ENCODE measurements around the gene TEX48.

Gene TEX48

DNA sequence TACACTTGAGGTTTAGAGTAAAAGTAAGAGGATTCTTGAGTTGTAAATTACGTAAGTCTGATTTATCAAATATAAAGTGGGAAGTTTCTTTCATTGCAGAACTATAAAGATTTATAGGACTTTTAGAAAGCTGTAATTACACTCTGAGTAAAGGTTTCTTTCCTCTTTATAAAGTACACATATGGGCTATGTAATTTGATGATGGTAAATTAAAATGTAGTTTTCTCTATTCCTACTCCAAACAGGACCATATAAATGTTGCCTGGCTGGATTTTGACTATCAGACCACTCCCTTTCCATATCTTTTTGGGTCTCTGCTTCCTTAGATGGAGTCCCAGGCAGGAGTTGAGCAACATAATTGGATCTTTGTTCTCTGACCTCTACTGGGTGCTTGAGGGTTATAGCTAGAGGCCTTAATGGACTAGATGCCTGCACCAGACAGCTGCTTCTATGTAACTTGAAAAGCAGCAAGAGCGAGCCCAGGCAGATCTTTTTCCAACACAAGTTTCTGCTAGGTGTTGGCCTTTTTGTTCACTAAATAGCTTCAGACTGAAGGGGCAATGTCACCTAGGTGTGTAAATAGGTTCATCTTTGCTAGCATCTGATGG, 11.4 kb upstream of the TEX48 start:
- no peak for DNase-seq

DNA sequence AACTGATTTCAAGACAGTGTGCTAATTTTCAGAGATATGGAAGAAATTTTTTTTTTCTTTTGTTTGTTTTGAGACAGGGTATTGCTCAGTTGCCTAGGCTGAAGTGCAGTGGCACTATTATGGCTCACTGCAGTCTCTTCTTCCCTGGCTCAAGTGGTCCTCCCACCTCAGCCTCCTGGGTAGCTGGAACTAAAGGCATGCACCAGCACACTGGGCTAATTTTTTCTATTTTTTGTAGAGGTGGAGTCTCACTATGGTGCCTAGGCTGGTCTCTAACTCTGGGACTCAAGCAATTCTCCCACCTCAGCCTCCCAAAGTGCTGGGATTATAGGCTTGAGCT, 9.9 kb upstream of the TEX48 start:
- DNase-seq: no peak

DNA sequence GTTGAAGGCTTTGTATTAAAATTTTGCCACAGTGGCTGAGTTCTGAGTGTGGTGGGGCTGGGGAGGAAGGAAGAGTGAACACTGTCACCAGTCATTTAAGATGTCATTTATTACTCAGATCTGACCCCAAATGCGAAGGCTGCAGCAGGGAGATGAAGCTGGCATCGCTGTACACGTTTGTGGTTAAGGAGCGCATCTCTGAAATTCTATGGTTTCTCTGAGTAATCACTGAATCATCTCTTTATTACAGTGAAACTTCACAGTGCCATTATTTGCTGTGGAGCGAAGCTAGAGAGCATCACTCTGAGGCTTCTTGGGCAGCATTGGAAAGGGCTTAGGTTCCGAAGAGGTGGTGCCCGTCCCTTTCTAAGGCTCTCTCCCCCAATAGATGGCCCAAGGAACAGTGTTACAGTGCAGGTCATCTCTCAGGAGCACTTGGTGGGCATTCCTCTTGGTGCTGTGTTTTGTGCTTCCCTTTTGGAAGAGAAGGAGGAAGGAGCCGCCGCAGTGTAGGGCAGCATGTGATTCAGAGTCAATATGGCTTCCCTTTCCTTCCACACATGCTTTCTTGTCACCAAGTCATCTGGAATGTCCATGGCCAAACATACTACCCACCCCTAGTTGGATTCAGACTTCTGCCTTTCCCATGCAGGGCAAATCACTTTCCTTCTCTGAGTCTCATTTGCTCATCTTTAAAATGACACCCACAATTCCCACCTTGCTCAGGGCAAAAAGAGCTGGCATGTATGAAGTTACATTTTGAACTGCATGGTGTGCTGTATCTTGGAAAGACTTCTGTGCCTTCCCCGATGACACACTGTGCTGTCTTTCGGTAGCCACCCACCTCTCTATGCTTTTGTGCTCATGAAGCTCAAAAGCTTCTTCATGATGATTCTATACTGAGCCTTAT, 9.3 kb upstream of the TEX48 start:
- peak; percentile 61 to 72 for DNase-seq

DNA sequence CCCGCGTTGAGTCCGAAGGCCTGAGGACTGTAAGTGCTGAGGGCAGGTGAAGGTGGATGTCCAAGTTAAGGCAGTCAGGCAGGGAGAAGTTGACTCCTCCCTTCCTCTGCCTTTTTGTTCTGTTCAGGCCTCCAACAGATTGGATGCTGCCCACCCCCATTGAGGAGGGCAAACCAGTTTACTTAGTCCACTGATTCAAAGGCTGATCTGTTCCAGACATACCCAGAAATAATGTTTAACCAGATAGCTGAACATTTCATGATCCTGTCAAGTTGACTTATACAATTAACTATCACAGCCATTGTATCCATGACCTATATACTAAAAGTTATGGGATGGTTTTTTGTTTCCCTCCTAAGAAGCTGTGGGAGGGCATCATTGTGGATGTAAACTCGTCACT, 8.3 kb upstream of the TEX48 start:
- no peak for DNase-seq

DNA sequence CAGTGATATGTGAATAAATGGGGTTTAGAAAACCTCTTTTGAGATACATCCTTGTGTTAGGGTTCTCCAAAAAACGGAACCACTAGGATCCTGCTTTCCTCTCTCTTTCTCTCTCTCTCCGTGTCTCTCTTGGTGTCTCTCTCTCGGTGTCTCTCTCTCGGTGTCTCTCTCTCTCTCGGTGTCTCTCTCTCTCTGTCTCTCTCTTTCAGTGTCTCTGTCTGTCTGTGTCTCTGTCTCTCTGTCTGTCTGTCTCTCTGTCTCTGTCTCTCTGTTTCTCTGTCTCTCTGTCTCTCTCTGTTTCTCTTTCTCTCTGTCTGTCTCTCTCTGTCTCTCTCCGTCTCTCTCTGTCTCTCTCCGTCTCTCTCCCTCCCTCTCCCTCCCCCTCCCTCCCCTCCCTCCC, 7.8 kb upstream of the TEX48 start:
- no peak for DNase-seq

DNA sequence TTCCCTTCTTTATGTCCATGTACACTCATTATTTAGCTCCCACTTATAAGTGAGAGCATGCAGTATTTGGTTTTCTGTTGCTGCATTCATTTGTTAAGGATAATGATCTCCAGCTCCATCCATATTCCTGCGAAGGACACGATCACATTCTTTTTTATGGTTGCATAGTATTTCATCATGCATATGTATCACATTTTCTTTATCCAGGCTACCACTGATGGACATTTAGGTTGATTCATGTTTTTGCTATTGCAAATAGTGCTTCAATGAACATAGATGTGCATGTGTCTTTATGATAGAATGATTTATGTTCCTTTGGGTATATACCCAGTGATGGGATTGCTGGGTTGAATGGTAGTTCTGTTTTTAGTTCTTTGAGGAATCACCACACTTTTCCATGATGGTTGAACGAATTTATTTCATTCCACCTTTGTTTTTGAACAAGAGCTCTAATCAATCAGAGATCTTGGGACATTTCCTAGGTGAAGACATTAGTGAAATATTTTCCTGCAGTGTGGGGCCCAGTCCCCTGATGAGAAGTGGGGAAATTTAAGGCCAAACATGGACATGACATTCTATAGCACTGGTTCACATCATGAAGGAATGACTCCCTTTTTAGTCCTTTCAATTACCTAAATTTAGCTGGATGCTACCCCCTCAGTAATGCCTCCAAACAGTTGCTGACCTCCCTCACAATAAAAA, 7.1 kb upstream of the TEX48 start:
- DNase-seq: no peak

DNA sequence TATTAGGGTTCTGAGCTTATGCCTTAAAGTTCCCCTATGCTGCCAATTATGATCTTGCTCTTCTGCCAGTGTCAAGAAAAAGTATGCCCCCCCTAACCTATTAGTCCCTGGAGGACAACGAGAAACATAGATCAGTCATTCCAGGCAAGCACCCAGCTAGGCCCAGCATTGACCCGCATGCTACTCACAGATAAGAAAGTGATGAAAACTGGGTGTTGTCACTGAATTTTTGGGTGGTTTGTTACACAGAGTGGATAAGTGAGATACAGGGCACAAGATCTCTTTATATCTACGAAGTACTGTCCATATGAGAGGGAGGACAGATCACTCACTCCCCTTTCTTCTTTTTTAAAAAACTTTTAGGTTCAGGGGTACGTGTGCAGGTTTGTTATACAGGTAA, 6.4 kb upstream of the TEX48 start:
- DNase-seq: no peak

DNA sequence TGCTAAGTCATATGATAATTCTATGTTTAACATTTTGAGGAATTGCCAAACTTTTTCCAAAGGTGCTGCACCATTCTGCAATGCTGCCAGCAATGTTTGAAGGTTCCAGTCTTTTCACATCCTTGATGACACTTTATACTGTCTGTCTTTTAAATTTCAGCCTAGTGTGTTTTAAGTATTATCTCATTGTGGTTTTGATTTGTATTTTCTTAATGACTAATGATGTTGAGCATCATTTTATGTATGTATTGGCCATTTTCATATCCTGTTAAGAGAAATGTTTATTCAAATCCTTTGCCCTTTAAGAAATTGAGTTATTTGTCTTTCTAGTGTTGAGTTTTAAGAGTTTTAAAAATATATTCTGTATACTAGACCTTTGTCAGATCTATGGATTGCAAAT, 5.0 kb upstream of the TEX48 start:
- no peak for DNase-seq

DNA sequence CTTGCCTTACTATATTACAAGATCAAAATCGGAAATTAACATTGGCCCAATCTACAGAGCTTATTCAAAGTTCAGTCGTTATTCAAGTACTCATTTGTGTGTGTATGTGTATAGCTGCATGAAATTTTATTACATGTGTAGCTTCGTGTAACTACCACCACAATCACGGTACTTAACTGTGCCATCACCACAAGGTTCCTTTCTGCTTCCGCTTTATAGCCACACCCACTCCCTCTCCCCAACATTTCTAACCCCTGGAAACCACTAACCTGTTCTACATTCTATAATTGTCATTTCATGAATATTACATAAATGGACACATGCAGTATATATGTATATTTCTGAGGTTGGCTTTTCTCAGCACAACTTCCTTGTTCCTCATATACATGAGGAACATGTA, 4.0 kb upstream of the TEX48 start:
- no peak for DNase-seq

DNA sequence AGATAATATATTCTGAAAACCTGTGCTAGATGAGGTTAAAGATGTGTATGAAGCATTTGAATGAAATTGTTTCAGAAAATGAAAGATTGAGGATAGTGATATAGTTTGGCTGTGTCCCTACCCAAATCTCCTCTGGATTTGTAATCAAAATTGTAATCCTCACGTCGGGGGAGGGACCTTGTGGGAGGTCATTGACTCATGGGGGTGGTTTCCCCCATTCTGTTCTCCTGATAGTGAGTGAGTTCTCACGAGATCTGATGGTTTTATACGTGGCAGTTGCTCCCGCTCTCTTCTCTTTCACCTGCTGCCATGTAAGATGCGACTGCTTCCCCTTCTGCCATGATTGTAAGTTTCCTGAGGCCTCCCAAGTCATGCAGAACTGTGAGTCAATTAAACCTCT, 2.0 kb upstream of the TEX48 start:
- DNase-seq: no peak

DNA sequence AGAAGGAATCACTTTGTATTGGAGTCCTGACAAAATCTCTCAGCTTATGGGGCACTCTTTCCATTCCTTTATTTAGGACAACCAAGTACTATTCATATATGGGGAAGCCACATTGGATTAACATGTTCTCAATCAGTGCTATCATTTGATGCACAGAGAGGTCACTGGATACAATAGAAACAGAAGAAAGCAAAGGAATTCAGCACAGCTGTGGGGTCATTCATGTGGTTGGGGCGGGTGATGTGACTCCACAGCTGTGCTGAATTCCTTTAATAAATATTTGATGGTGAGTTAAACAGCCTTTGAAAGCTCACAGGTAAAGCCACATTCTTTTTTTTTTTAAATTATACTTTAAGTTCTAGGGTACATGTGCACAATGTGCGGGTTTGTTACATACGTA, 854 bp upstream of the TEX48 start:
- DNase-seq: no peak

DNA sequence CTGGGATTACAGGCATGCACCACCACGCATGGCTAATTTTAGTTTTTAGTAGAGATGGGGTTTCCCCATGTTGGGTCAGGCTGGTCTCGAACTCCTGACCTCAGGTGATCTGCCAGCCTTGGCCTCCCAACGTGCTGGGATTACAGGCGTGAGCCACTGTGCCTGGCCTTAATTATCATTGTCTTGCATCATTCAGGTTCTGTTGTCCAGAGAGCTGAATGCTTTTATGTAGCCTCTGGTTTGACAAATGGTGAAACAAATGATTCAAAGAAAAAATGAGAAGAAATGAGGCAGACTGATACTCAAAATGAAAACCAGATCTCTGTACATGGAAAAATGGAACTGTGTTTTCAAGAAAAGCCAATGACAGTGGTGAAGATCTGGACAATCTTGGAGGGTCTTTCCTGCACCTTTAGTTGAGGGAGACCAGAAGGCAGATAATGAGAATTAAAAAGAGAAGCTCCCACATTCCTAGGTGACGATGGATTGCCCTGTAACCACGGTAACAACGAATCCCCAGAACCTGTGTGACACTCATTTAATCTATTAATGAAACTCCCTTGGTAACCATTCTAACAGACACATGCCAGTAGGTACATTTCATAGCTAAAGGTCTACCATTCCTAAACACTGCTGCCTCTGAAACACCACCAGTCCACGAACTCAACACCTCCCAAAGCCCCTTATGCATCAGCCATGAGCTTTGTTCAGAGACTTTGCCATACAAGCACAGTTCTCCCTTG, 1.6 kb downstream of the TEX48 start:
- no peak for DNase-seq

DNA sequence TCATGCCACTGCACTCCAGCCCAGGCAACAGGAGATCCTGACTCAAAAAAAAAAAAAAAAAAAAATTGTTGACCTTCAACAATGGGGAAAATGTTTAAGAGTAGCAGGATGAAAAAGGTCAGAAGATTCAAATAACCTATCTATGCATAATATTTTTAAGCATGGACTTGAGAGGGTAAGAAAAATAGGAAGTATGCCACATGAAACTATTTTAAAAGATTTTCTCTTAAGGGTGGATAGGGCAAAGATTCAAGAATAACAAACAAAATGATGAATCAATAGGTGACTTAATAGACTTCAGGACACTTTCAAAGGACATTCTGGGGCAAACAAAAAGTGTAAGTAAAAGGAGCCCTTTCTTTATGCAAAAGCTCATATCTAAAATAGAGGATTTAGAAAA, 3.2 kb downstream of the TEX48 start:
- DNase-seq: no peak

DNA sequence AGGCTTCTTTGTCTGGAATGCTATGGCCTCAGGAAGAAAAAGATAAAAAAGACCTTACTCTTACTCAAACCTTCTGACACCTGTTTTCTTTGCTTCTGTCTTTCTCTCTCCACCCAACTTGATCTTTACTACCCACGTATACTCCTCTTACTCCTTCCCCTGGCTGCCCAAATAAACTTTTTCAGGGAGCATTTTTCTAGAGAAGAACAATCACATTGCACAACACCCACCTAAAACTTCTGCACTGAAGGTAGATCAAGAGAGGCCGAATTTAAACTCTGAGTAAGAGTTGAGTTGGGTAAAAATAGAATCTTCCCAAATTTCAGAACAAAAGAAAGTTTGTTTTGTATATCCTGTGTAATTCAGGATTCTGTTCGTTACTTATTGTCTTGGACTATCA, 3.9 kb downstream of the TEX48 start:
- no peak for DNase-seq

DNA sequence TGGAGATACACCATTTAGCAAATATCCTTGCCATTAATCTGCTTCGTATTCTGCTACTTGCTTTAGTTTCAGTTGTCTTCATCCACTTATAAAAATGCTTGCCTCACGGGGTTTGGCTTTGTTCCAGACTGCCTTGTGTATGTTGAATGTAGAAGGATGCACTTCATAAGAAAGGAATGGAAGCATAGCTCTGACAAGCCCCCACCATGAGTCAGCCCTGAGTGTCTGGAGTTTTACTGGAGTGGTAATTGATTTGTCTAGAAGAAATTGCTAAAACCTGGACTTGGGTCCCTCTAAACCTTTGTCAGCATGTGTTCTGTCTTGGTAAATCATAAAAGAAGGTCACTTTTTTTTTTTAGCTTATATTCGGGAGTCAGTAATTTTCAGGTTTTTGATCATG, 4.6 kb downstream of the TEX48 start:
- DNase-seq: no peak

DNA sequence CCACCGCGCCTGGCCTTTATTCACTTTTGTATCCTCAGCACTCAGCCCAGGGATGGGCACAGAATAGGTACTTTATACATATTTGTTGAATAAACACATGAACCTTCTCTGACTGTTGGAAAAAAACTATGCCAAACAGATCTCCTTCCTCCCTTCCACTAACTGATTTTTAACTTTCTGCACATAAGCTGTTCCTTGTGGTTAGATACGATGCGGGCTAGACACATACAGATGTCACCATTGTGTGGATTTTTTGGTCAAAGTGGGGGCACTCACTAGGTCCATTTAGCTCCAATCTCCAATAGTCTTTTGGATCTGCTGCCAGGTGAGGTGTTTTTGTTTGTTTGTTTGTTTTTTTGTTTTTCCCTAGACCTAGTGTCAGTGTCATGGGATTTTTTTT, 5.1 kb downstream of the TEX48 start:
- no peak for DNase-seq

DNA sequence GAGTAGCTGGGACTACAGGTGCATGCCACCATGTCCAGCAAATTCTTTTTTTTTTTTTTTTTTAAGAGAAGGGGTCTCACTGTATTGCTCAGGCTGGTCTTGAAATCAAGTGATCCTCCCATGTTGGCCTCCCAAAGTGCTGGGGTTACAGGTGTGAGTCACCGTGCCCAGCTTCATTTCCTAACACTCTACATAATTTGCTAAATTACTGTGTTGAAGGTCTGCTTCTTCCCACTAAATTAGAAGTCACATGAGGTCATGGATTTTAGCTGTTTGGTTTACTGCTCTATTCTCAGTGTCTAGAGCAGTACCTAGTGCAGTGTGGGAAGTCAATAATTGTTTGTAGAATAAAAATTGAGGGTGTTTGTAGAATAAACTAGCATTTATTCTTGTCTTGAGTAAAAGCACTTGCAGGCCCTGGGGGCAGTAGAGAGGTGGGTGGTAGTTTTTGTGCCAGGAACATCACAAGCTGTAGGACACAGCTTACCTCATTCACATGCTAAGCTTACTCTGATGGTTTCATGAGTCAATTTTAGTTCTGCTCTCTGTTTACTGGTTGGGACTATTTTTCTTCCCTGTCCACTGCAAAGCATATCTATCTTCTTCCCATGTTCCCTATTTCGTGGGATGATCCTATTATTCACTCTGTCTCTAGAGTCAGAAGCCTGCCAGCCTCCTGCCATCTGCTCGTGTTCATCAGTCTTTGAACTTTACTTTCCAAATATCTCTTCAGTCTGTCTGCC, 7.0 kb downstream of the TEX48 start:
- DNase-seq: no peak

DNA sequence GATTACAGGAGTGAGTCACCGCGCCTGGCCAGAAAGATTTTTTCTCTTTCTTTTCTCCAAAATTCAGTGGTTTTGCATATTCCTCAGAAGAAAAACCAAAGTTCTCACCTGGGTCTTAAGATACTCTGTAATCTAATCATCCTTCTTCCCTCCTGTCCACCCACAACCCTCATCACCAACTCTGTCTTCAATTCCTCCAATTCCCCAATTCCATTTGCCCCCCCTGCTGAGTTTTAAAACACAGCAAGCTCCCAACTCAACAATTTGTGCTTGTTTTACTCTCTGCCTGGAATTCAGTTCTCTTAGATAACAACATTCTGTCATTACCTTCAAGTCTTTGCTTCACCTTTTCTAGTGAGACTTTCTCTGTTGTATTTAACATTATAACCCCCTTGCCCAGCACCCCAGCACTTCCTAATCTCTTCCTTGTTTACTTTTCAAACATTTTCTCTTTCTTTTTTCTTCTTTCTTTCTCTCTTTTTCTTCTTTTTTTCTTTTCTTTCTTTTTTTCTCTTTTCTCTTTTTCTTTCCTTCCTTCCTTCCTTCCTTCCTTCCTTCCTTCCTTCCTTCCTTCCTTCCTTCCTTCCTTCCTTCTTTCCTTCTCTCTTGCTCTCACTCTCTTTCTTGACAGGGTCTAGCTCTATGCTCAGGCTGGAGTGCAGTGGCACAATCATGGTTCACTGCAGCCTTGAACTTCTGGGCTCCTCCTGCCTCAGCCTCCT, 7.8 kb downstream of the TEX48 start:
- DNase-seq: no peak

DNA sequence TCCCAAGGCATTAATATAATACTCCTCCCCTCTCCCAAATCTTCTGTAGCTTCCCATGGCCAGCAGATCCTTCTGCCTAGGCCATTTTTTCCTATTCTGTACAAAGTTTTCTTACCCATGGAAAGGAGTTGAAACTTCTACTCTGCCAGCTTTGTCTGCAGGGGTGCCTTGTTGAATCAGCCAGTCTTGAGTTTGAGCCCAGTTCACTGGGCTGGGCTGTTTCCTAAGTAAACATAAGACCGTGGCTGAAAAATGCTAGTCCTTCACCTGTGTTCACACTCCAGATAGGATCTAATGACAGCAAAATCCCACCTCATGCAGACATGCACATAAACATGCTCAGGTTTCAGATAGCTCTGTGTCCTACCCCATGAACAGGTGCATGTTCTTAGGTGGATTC, 10.4 kb downstream of the TEX48 start:
- DNase-seq: no peak

DNA sequence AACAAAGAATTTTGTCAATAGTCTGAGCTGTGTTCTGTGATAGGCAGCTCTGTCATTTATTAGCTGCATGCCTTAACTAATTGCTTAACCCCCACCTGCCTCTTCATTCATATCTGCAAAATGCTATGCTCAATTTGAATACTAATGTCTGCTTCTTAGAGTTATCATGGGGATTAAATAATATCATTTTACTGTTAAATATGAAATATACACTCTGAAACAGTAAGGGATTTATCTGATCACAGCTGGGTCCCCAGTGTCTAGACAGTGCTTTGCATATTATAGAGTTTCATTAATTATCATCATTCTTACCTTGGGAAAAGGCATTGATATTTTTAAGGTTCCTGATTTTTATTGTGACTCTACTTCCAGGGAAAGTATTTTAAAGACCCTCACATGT, 12.0 kb downstream of the TEX48 start:
- no peak for DNase-seq

DNA sequence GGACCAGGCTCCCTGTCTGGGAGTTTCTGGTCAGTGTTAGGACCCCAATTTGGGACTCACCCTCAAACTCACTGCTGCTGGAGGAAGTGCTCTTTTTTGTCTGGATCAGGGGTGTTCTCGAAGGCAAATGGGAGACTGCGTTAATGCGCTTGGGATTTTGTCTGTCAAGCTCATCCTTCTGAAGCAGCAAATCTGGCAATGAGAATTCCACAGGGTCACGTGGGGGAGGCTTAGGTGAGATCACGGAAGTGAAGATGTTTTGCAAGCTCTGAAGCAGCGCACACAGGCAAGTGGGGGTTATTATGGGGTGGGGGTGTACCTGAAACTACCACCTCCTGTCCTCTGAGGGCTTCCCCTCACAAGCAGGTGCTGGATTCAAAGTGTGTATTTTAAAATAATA, 13.8 kb downstream of the TEX48 start:
- DNase-seq: no peak

DNA sequence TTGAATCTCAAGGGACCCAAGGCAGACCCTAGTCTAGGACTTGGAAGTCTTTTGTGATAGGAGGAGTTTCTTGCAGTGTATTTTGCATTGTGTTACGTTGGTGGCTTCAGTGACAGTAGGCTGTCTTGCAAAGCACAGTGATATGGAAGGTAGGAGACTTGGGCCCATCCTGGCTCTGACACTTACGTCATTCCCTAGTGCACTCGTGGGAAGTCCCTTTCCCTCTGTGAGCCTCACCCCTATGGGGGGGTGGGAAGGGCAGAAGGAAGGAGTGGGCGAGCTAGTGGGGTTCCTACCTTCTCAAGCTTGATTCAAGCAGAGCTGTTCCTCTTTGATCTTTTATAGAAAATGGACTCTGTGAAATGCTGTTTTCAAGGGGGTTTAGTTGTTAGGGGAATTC, 15.1 kb downstream of the TEX48 start:
- no peak for DNase-seq
